Chondrocyte (in vitro differentiated cells): ENCODE measurements around the gene PSD. TPM values are rescaled to one million over a fixed set of nuclear protein-coding genes. Genes with fewer than 3 reads are reported as not detected.
A peak's percentile ranks its signal among the peaks of the same experiment; 100 is the strongest.

ENCODE experiments used
- DNase-seq: peaks from one replicate; pipeline ENCODE4 v3.0.0; 2021; ENCODE audit warnings: mixed read lengths, low spot score
- H3K27ac Mint-ChIP-seq: one replicate; pipeline ENCODE4 v1.8.0; 2021; ENCODE audit warnings: mild to moderate bottlenecking, moderate library complexity, mixed read lengths; ENCODE audit not compliant: unreplicated experiment
- H3K27me3 Mint-ChIP-seq: 2 replicates; pipeline ENCODE4 v1.8.0; 2021; ENCODE audit warnings: low read depth, mixed read lengths
- H3K36me3 Mint-ChIP-seq: 2 replicates; pipeline ENCODE4 v1.8.0; 2021; ENCODE audit warnings: low read depth, mixed read lengths
- H3K4me1 Mint-ChIP-seq: 2 replicates; pipeline ENCODE4 v1.8.0; 2021; ENCODE audit warnings: low read depth, mild to moderate bottlenecking, mixed read lengths
- H3K4me3 Mint-ChIP-seq: one replicate; pipeline ENCODE4 v1.8.0; 2021; ENCODE audit warnings: mild to moderate bottlenecking, moderate library complexity, mixed read lengths; ENCODE audit not compliant: unreplicated experiment
- H3K9me3 Mint-ChIP-seq: 2 replicates; pipeline ENCODE4 v1.8.0; 2021; ENCODE audit warnings: low read depth, mixed read lengths
- CTCF ChIP-seq: fragments of 200-600 bp; sonication (generic); IDR thresholded peaks from 2 replicates; pipeline ENCODE4 v1.5.0; 2021; ENCODE audit warnings: antibody characterized with exemption, mild to moderate bottlenecking, moderate library complexity
- total RNA-seq: library from RNA; stranded (reverse); gene quantifications from 3 replicates; pipeline ENCODE4 v1.2.1, GENCODE V29; 2021

Gene PSD
- total RNA-seq, 1 donor from 2014 or later, result 4.0 TPM

- peaks cover 48% of the 10 kb centered on the region for H3K4me1 Mint-ChIP-seq
- H3K27ac Mint-ChIP-seq, result peak overlapping the region; percentile 68
- no peaks in the 10 kb centered on the region for H3K27me3 Mint-ChIP-seq
- peak overlapping the region; percentile 62 for H3K4me3 Mint-ChIP-seq
- peaks cover 8% of the 10 kb centered on the region for H3K36me3 Mint-ChIP-seq
- peak; percentile 98 for TF ChIP-seq CTCF
- DNase-seq, result no peak
- no peaks in the 10 kb centered on the region for H3K9me3 Mint-ChIP-seq
Measured at GRCh38 chr10:102399217-102400021, 19.2 kb downstream of the PSD start.

GRCh38 chr10:102398172-102399020, 20.2 kb downstream of the PSD start:
- peak overlapping the region; percentile 65 for H3K27ac Mint-ChIP-seq
- H3K4me1 Mint-ChIP-seq, result peaks cover 53% of the 10 kb centered on the region
- H3K36me3 Mint-ChIP-seq, result peaks cover 8% of the 10 kb centered on the region
- no peaks in the 10 kb centered on the region for H3K27me3 Mint-ChIP-seq
- TF ChIP-seq CTCF, result no peak
- H3K4me3 Mint-ChIP-seq, result peak overlapping the region; percentile 62
- DNase-seq, result no peak
- H3K9me3 Mint-ChIP-seq, result no peaks in the 10 kb centered on the region

GRCh38 chr10:102397222-102398171, 21.1 kb downstream of the PSD start:
- Mint-ChIP-seq H3K27ac (no peak overlapping the region), H3K4me3 (no peak overlapping the region)

GRCh38 chr10:102396730-102397151, 21.8 kb downstream of the PSD start:
- Mint-ChIP-seq H3K27me3 (no peaks in the 10 kb centered on the region), H3K9me3 (no peaks in the 10 kb centered on the region), H3K4me1 (peaks cover 54% of the 10 kb centered on the region), H3K27ac (no peak overlapping the region), H3K36me3 (peaks cover 5% of the 10 kb centered on the region), H3K4me3 (peak overlapping the region; percentile 83)
- TF ChIP-seq CTCF, result no peak
- DNase-seq, result no peak

More at GRCh38 chr10:102397222-102398171, 21.1 kb downstream of the PSD start:
- peaks cover 7% of the 10 kb centered on the region for H3K36me3 Mint-ChIP-seq
- no peak for TF ChIP-seq CTCF
- no peak for DNase-seq
- H3K4me1 Mint-ChIP-seq, result peaks cover 57% of the 10 kb centered on the region
- no peaks in the 10 kb centered on the region for H3K27me3 Mint-ChIP-seq
- no peaks in the 10 kb centered on the region for H3K9me3 Mint-ChIP-seq
